IPS-18a (cell line): ENCODE data around the gene DCAF6.

Experiments used
- H3K27ac ChIP-seq: one replicate; pipeline ENCODE4 v1.5.1; 2013; ENCODE audit warnings: low read length
- H3K27me3 ChIP-seq: one replicate; pipeline ENCODE4 v1.6.1; 2013; ENCODE audit warnings: mild to moderate bottlenecking, low read length; ENCODE audit not compliant: control insufficient read depth, insufficient read depth
- H3K36me3 ChIP-seq: one replicate; pipeline ENCODE4 v1.6.1; 2013; ENCODE audit warnings: low read depth, low read length; ENCODE audit not compliant: control insufficient read depth
- H3K4me1 ChIP-seq: one replicate; pipeline ENCODE4 v1.6.1; 2013; ENCODE audit warnings: low read depth, low read length; ENCODE audit not compliant: control insufficient read depth
- H3K4me3 ChIP-seq: one replicate; pipeline ENCODE4 v1.5.1; 2013; ENCODE audit warnings: low read length
- H3K9ac ChIP-seq: one replicate; pipeline ENCODE4 v1.6.1; 2013; ENCODE audit warnings: mild to moderate bottlenecking, low read length, moderate library complexity
- H3K9me3 ChIP-seq: one replicate; pipeline ENCODE4 v1.6.1; 2013; ENCODE audit warnings: low read depth, low read length; ENCODE audit not compliant: control insufficient read depth

DCAF6 gene

GRCh38 chr1:167910530-167910929 lies 26.0 kb upstream of the DCAF6 start:
- no peak overlapping the region for H3K4me3 ChIP-seq

DNA sequence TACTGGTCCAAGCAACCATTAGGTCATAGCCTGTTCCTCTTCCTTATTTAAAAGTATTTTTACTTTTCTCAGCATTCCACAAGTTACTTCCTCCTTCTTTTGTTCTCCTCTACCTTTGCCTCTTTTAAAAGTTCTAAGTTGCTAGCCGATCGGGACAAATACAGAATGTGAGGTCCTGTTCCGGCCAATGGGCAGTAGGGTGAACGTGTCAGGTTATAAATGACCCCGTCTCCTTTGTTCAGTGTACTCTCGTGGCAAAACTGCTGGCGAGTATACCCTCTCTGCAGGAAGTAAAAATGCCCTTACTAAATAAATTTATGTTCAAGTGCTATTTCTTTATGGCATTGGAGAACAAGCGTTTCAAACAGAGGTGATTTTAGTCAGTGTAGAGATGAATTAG lies 25.1 kb upstream of the DCAF6 start:
- Histone ChIP-seq H3K9me3 (peaks cover 14% of the 10 kb centered on the region), H3K27ac (no peak overlapping the region), H3K36me3 (no peaks in the 10 kb centered on the region), H3K4me1 (peaks cover 14% of the 10 kb centered on the region), H3K4me3 (no peak overlapping the region), H3K27me3 (no peaks in the 10 kb centered on the region), H3K9ac (no peak overlapping the region)

More at GRCh38 chr1:167910530-167910929, 26.0 kb upstream of the DCAF6 start:
- no peak overlapping the region for H3K27ac ChIP-seq
- peaks cover 18% of the 10 kb centered on the region for H3K4me1 ChIP-seq
- peaks cover 14% of the 10 kb centered on the region for H3K9me3 ChIP-seq
- no peak overlapping the region for H3K9ac ChIP-seq
- H3K27me3 ChIP-seq, result no peaks in the 10 kb centered on the region
- H3K36me3 ChIP-seq, result no peaks in the 10 kb centered on the region

DNA sequence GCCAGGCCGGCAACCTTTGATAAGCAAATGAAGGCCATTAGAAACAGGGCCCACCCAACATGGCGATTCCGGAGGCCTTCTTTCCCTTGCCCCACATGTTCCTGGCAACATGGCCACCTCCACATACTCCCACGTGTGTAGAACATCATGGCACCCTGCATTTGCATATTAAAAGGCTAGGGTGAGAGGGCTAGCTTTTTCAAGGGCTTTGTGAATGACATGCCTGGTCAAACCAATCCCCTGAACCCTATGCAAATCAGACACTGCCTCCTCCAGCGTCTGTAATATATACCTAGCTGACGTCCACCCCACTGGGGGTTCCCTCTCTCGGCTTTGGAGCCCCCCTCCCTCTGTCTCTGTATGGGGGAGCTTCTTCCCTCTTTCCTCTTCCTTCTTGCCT lies 24.2 kb upstream of the DCAF6 start:
- peaks cover 14% of the 10 kb centered on the region for H3K9me3 ChIP-seq
- no peak overlapping the region for H3K9ac ChIP-seq
- H3K4me1 ChIP-seq, result peaks cover 14% of the 10 kb centered on the region
- no peak overlapping the region for H3K4me3 ChIP-seq
- no peak overlapping the region for H3K27ac ChIP-seq
- no peaks in the 10 kb centered on the region for H3K27me3 ChIP-seq
- no peaks in the 10 kb centered on the region for H3K36me3 ChIP-seq

- H3K4me1 ChIP-seq, result peaks cover 14% of the 10 kb centered on the region
- no peaks in the 10 kb centered on the region for H3K27me3 ChIP-seq
- no peak within 1 kb of the TSS for H3K4me3 ChIP-seq
- H3K27ac ChIP-seq, result no peak within 1 kb of the TSS
- H3K9ac ChIP-seq, result no peak within 1 kb of the TSS
- no peaks in the 10 kb centered on the region for H3K36me3 ChIP-seq
- H3K9me3 ChIP-seq, result peaks cover 14% of the 10 kb centered on the region
Measured at GRCh38 chr1:167913895-167914496, 22.5 kb upstream of the DCAF6 start, which contains the start of gene ADCY10. TSS of gene ADCY10 (minus strand) at chr1:167914134. CDS start at chr1:167905140, 8,994 bp downstream.

DNA sequence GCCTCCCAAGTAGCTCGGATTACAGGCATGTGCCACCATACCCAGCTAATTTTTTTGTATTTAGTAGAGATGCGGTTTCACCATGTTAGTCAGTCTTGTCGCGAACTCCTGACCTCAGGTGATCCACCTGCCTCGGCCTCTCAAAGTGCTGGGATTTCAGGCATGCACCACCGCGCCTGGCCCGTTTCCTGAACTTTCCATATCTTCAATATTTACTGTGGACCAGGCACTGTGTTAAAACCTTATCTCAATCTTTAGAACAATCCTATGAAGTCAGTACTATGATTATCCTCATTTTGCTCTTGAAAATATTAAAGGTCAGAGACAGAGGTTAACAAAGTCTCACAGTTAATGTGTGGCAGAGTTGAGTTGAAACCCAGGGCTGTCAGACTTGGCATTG lies 20.9 kb upstream of the DCAF6 start:
- H3K4me3 ChIP-seq, result no peak overlapping the region
- no peaks in the 10 kb centered on the region for H3K36me3 ChIP-seq
- no peak overlapping the region for H3K9ac ChIP-seq
- no peaks in the 10 kb centered on the region for H3K27me3 ChIP-seq
- no peaks in the 10 kb centered on the region for H3K9me3 ChIP-seq
- H3K27ac ChIP-seq, result no peak overlapping the region
- peaks cover 14% of the 10 kb centered on the region for H3K4me1 ChIP-seq

DNA sequence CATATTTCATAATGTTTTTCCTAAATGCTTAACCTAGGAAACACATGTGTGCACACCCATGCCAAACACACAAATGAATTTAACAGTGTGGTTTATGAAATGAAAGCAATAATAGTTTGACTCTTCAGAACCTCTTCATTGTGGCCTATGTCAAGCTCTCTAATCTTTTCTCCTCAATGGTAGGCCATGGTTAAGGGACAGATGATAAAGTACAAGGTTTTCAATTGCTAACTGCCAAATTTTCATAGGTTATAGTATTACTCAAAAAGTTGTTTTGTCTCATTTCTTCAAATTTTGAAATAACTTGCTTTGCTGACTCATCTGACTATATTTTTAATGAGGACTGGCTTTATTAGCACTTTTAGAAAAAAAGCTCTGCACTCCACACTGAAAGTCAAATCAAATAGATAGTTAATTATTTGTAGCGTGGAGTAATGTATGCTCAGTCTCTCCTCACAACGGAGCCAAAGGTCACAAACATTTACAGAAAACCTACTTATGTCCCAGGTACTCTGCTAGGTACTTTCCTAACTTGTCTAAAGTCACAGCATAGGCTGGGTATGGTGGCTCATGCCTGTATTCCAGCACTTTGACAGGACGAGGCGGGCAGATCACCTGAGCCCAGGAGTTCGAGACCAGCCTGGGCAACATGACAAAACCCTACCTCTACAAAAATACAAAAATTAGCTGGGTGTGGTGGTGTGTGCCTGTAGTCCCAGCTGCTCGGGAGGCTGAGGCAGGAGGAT lies 19.5 kb upstream of the DCAF6 start:
- Histone ChIP-seq H3K27me3 (no peaks in the 10 kb centered on the region), H3K36me3 (no peaks in the 10 kb centered on the region), H3K27ac (no peak overlapping the region), H3K9ac (no peak overlapping the region), H3K4me3 (no peak overlapping the region), H3K9me3 (no peaks in the 10 kb centered on the region), H3K4me1 (peaks cover 8% of the 10 kb centered on the region)

GRCh38 chr1:167922023-167922422 lies 14.5 kb upstream of the DCAF6 start:
- H3K27me3 ChIP-seq, result no peaks in the 10 kb centered on the region
- no peaks in the 10 kb centered on the region for H3K9me3 ChIP-seq
- no peak overlapping the region for H3K4me3 ChIP-seq
- H3K9ac ChIP-seq, result no peak overlapping the region
- H3K27ac ChIP-seq, result no peak overlapping the region
- no peaks in the 10 kb centered on the region for H3K4me1 ChIP-seq
- no peaks in the 10 kb centered on the region for H3K36me3 ChIP-seq

GRCh38 chr1:167922611-167923074 lies 13.8 kb upstream of the DCAF6 start:
- Histone ChIP-seq H3K4me1 (no peaks in the 10 kb centered on the region), H3K9ac (no peak overlapping the region), H3K27me3 (no peaks in the 10 kb centered on the region), H3K9me3 (no peaks in the 10 kb centered on the region), H3K27ac (no peak overlapping the region), H3K36me3 (no peaks in the 10 kb centered on the region), H3K4me3 (no peak overlapping the region)

GRCh38 chr1:167923324-167924056 lies 13.0 kb upstream of the DCAF6 start:
- Histone ChIP-seq H3K4me3 (no peak overlapping the region), H3K27me3 (no peaks in the 10 kb centered on the region), H3K9ac (no peak overlapping the region), H3K4me1 (no peaks in the 10 kb centered on the region), H3K9me3 (no peaks in the 10 kb centered on the region), H3K36me3 (no peaks in the 10 kb centered on the region), H3K27ac (no peak overlapping the region)

GRCh38 chr1:167924102-167924501 lies 12.4 kb upstream of the DCAF6 start:
- H3K9me3 ChIP-seq, result no peaks in the 10 kb centered on the region
- no peaks in the 10 kb centered on the region for H3K27me3 ChIP-seq
- no peaks in the 10 kb centered on the region for H3K4me1 ChIP-seq
- no peak overlapping the region for H3K4me3 ChIP-seq
- H3K9ac ChIP-seq, result no peak overlapping the region
- no peak overlapping the region for H3K27ac ChIP-seq
- no peaks in the 10 kb centered on the region for H3K36me3 ChIP-seq

DNA sequence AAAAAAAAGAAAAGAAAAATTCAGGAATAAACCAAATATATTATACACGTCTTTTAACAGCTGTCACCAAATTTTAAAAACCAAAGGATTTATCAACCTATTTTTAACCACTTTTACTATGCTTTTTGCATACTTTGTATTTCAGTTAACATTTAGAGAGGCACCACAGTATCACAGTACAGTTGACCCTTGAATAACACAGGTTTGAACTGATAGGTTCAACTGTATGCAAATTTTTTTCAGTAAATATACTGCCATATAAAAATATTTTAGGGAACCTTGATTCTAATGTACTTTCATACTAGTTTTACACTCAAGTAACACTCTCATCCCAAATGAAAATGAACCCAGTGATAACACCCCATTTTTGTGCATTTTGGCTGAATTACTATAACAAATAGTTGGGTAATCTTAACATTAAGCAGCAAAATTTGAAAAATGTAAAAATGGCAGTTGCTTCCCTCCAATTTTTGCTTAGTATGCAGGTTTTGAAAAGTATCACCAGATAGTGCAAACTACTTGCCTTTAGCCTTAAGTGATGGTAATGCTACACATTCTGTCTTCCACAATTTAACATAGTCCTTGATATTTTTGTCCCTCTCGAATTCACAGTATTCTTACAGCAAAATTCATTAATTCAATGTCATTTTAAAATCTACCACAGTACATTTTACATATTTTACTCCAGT lies 11.8 kb upstream of the DCAF6 start:
- no peak overlapping the region for H3K4me3 ChIP-seq

More for the DNA sequence above, 11.8 kb upstream of the DCAF6 start:
- no peak overlapping the region for H3K27ac ChIP-seq
- H3K9me3 ChIP-seq, result no peaks in the 10 kb centered on the region
- no peaks in the 10 kb centered on the region for H3K27me3 ChIP-seq
- no peak overlapping the region for H3K9ac ChIP-seq
- H3K4me1 ChIP-seq, result no peaks in the 10 kb centered on the region
- no peaks in the 10 kb centered on the region for H3K36me3 ChIP-seq
